ENCODE results near the gene MGAT3.
A peak's percentile ranks its signal among the peaks of the same experiment; 100 is the strongest.
"Not testable (repeated sequence)": the region's sequence is repeated elsewhere in the genome, so short reads cannot be mapped to it uniquely, and the experiment has no call there.

The MGAT3 gene

DNA sequence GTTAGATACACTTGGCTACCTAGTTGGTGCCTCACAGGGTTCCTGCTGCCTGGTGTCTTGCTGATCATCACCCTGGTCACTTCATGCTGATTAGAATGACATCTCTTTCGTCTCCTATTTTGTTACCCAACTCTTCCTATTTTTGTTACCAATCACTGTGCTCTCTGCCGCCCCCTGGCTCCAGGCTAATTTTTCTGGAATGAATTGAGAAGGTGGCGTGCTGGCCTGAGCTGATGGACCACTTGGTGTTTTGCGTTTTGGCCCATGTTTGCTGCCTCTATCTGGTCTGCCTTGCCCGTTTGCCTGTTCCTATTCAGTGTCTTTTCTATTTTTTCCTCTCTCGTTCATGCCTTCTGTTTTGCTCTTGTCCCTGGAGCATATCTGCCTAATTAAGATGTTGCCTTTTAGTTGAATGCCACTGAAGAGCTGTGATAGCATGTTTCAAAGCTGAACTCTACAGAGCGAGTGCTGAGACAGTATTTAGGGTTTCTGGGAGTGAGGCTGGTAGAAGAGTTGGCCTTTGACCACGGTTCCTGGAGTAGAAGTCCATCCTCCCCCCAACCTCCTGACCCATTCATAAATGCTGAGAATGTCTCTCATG, 57.7 kb downstream of the MGAT3 start:
- DNase-seq (ENCODE audit: low read depth) = peak; percentile 36

DNA sequence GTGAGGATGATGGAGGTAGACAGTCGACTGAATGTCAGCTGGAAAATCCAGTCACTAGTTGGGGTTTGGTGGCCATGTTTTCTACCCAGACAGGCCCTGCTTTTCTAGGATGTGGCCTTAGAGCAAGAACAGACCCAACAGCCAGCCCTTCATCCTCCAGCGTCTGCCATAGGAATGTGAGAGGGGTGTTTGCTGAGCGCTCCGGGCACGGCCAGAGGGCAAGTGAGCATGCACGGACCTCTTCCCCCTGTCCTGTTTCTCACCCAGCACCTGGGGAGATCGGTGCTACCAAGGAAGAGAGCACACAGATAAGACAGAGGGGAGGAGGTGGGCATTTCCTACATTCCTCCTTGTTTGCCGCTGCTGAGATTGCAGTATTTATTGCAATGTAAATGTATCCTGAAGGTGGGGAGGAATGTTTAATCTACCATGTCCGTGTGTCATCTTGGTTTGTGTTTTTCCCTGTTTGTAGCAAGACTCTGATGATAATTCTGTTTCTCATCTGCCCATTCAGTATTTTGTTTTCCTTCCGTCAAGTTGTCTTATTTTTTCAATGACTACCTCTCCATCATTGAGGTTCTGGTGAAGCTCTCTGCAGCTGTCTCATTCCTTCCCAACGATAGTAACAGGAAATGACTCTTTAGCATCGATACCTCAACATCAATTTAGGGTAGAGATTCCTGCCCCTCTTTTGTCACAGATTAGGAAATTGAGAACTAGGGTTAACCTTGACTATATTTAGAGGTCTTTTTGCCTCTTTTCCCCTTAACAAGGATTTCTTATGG, 58.6 kb downstream of the MGAT3 start:
- DNase-seq (ENCODE audit: low read depth) = no peak

DNA sequence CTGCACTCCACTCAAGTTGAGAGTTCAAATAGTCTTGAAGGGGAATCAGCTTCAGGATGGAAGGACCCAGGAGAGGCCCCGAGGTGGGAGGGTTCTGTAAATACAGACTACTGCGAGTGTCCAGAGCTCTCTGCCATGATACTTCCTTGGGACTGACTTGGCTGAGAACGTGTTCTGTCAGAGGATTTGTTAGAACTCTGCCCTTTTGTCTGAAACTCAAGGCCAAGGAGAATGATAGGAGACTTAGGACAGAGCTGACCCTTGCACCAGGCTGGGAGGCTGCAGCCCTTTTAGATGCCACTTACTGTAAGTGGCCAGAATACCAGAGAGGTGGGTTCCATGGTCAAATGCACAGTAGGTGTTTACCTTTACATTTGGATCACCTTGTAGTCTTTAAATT, 60.7 kb downstream of the MGAT3 start:
- no peak for DNase-seq (ENCODE audit: low read depth)

DNA sequence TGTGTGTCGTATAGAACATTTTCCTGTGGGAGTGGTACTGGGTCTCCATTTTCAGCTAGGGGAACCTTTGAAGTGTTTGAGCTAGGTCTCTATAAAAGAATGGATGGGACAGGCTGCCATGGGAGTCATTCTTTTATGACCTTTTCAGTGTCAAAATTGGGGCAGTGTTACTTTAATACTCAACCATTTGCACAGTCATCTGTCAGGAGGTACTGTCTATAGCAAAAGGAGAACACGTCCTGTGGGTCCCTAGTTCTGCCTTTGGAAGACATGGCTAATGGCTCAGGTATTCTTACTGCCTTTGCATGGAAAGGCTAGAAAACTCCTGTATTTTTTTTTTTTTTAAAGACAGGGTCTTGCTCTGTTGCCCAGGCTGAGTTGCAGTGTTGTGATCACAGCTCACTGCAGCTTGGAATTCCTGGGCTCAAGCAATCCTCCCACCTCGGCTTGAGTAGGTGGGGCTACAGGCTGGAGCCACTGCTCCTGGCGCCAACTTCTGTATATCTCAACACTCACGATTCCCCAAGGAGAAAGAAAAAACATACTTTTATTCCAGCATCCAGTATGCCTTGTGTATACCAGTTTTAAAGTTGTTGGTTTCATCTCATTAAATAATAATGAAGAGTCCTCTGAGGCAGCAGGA, 61.5 kb downstream of the MGAT3 start:
- DNase-seq (ENCODE audit: low read depth) = no peak

DNA sequence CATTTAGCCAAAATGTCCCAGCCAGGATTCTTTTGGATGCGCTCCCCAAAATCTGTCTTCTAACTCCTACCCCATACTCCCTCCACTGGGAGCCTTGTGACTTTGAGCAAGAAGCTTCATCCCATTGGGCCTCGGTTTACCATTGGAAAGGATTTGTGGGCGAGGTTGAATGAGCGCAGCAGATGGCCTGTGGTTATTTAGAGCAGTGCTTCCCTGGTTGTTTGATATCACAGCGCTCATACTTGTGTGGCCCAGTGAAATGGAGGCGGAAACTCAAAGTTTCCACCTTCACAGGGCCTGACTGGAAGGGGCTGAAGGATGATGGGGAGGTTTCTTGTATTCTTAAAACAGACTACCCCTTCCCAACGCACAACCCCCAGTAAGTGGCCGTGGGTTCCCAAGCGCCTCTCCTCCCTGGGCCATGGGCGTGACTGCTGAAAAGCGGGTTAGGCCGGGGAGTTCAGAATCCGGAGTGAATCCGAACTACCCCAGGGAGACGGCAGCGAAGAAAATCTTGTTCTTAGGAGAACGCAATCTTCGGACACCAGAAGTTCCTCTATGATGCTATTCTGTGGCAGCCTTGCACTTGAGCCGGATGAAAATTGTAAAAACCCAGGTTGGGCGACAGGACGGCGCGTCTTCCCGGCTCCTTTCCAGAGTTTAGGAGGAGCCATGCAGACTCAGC, 62.3 kb downstream of the MGAT3 start:
- DNase-seq (ENCODE audit: low read depth) = peak; percentile 20

DNA sequence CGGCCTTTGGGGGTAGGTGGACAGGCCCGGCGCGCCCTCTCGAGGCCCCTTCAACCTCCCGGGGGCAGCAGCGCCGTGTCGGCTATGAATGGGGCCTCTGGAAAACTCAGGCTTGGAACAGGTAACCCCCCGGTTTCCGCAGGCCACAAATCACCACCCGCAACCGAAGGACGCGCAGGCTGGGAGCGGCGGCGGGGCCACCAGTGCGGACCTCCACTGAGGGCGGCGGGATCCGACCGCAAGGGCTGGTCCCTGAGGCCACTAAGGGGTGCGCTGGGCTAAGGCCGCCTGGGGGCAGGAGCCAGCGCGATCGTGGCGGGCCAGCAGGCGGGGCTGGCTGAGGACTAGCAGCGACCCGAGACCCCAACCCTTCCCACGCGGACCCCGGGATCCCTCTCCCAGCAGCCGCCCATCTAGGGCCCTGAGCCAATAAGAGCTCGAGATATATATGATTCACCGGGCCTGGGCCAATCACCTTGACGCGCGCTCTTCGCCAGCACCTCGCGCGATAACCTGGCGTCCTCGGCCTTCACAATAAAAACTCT, 62.9 kb downstream of the MGAT3 start:
- DNase-seq (ENCODE audit: low read depth) = peak; percentile 95

DNA sequence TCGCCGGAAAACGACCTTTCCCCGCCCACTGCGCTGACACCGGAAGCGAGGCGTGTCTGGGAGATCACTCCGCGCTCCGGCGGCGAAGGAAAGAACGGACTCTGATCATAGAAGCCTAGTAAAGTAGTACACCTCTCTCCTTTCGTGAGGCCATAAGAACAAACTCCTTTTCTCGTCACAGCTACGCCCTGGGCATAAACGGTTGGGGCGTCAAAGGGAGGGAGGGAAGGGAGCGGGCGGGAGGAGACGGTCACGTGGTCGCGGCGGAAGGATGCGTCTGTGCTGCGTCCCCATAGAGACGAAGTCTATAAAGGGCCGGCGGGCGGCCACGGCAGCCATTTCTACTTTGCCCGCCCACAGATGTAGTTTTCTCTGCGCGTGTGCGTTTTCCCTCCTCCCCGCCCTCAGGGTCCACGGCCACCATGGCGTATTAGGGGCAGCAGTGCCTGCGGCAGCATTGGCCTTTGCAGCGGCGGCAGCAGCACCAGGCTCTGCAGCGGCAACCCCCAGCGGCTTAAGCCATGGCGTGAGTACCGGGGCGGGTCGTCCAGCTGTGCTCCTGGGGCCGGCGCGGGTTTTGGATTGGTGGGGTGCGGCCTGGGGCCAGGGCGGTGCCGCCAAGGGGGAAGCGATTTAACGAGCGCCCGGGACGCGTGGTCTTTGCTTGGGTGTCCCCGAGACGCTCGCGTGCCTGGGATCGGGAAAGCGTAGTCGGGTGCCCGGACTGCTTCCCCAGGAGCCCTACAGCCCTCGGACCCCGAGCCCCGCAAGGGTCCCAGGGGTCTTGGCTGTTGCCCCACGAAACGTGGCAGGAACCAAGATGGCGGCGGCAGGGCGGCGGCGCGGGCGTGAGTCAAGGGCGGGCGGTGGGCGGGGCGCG, 63.7 kb downstream of the MGAT3 start, which contains the start of gene ATF4:
ATF4 (plus strand) TSS at position 337 of the 880 bp plus-strand sequence. CDS start 884 bp downstream, outside the sequence.
- DNase-seq (ENCODE audit: low read depth) = peak; percentile 70

DNA sequence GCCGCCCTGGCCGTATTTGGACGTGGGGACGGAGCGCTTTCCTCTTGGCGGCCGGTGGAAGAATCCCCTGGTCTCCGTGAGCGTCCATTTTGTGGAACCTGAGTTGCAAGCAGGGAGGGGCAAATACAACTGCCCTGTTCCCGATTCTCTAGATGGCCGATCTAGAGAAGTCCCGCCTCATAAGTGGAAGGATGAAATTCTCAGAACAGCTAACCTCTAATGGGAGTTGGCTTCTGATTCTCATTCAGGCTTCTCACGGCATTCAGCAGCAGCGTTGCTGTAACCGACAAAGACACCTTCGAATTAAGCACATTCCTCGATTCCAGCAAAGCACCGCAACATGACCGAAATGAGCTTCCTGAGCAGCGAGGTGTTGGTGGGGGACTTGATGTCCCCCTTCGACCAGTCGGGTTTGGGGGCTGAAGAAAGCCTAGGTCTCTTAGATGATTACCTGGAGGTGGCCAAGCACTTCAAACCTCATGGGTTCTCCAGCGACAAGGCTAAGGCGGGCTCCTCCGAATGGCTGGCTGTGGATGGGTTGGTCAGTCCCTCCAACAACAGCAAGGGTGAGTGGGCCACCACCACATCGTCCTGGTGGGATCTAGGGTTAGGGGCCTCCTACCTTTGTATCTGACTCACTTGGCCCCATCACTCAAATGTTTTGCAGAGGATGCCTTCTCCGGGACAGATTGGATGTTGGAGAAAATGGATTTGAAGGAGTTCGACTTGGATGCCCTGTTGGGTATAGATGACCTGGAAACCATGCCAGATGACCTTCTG, 64.5 kb downstream of the MGAT3 start:
- not testable (repeated sequence) for DNase-seq (ENCODE audit: low read depth)

DNA sequence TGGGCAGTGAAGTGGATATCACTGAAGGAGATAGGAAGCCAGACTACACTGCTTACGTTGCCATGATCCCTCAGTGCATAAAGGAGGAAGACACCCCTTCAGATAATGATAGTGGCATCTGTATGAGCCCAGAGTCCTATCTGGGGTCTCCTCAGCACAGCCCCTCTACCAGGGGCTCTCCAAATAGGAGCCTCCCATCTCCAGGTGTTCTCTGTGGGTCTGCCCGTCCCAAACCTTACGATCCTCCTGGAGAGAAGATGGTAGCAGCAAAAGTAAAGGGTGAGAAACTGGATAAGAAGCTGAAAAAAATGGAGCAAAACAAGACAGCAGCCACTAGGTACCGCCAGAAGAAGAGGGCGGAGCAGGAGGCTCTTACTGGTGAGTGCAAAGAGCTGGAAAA, 65.3 kb downstream of the MGAT3 start:
- DNase-seq (ENCODE audit: low read depth) = not testable (repeated sequence)

DNA sequence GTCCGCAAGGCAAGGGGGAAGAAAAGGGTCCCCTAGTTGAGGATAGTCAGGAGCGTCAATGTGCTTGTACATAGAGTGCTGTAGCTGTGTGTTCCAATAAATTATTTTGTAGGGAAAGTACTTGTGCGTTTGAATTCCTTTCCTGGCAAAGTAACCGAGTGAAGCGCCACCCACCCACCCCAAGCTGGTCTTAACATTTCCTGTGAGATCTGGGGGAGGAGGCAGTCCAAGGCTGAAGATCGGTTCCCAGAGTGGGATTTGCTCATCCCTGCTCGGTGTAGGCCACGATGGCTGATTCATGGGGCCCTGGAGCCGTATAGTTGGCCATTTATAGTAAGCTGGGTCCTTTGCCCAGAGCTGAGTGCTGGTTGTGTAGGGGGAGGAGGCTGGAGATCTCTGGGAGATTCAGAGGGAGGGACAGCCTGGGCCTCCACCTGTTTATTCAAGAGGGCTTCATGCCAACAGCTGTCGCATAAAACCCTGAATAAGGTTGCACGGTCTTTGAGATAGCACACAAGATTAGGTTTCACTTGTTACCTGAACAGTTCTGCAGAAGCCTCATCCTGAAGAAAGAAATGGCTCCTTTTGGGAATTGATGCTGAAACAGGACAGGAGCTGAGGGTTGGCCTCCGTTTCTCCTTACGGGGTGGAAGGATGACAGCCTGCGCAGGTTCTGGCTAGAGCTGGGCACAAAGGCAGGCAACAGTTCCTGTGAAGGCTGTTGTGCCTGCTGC, 65.9 kb downstream of the MGAT3 start:
- no peak for DNase-seq (ENCODE audit: low read depth)

DNA sequence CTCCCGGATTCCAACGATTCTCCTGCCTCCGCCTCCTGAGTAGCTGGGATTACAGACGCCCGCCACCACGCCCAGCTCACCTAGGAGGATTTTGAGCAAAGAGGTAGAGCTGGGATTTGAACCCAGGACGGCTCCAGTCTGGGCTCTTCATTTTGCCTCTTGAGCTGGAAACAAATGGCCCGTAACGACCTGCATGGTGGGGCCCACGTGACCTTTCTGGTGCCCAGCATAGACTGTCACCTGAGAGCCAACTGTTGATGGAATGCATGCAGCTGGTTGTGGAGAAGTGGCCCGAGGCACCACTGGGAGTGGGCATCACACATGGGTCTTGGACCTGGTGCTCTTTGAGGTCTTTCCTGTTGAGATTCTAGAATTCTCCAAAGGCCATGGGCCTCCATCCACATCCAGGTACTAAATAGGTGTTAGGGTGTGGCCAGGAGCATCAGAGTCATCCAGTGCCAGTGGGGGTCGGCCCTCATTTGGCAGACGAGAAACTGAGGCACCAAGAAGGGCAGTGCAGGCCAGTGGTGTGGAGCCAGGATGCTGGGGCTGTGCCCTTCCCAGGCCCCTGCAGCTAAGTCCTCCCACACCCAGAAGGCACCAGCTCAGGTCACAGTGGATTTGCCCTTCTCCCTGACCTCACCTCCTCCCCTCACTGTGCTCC, 67.4 kb downstream of the MGAT3 start:
- DNase-seq (ENCODE audit: low read depth) = no peak

DNA sequence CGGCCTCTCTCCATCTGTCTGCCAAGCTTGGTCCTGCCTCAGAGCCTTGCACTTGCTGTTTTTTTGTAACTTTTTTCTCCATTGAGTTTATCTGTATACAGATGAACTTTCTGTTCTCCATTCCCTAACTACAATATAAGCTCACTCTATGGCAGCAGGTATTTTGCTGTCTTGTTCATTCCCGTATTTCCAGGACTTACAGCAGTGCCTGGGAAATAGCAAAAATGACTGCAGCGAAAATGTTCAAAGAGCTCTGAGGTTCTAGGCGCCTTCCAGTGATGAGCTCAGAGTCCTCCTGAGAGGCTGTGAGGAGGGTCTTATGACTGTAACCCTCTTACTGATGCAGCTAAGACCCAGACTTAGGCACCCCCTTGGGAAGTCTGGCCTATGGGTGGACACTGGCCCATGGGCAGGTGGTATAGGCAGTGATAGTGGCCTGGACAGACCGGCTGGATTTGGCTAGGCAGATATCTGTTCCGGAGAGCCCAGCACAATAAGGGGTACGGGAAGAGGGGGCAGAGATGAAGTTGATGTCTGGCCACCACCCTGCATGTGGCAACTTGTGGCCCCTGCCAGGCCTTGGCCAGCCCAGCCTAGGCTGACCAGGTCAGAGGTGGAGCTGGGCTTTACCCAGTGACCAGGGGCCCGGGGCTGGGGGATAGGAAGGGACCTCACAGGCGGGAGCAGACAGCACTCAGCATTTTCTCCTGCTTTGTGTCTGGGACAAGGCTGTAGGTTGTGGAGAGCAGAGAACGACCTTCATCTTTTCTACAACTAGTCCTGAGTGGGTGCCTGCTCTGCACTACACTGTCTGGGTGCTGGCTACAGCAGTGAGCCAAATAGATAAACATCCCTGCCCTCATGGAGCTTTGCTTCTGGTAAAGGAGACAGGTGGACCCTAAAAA, 68.2 kb downstream of the MGAT3 start:
- DNase-seq (ENCODE audit: low read depth) = no peak

DNA sequence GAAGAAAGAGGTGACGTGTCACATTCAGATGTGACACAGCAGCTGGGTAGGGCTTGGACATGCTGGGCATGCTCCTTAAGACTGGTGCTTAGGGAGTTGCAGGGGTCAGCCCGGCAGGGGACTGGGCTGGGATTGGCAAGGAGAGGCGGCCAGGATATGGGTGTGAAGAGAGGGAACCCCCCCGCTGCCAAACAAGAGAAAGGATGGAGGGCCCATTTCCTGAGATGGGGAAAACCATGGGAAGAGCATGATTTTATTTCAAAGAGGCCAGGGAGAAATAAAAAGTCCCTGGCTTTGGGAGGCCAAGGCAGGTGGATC, 68.8 kb downstream of the MGAT3 start:
- DNase-seq (ENCODE audit: low read depth) = no peak

DNA sequence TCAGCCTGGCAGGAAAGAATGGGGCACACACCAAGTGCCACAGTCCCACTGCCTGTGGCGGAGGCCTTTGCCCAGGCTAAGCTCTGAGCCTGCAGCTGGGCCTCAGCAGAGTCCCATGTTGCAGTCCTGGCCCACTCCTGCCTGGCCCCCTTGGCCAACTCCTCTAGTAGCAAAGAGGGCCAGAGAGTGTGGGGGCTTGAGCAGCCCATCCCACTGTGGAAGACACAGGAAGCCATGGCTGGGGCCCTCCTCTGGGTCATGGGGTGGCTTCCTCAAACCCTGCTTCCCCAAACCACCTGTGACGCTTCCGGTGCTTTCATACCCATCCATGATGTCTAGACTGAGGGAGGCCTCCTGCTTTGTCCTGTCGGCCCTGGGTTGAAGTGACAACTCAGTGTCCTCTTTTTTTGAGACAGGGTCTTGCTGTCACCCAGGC, 69.9 kb downstream of the MGAT3 start:
- DNase-seq (ENCODE audit: low read depth) = no peak

DNA sequence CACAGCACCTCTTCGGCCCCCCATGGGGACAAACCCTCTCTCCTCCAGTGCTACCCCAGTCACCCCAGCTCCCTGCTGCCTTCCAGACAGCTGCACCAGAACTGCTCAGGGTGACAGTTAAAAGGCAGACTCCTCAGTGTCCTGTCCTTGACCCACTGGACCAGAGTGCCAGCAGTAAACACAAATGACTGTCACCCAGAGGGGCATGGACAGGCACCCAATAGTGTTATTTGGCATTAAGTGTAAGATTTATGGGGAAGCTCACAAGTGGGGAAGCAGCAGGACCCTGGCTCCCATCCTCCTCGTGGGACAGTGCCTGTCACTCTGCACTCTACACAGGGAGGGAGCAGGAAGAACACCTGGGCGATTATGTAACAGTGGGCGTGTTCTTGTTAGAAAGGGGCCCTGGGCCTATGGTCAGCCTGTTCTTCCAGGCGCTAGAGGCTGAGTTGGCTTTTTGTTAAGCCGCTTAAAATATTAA, 70.7 kb downstream of the MGAT3 start:
- no peak for DNase-seq (ENCODE audit: low read depth)

DNA sequence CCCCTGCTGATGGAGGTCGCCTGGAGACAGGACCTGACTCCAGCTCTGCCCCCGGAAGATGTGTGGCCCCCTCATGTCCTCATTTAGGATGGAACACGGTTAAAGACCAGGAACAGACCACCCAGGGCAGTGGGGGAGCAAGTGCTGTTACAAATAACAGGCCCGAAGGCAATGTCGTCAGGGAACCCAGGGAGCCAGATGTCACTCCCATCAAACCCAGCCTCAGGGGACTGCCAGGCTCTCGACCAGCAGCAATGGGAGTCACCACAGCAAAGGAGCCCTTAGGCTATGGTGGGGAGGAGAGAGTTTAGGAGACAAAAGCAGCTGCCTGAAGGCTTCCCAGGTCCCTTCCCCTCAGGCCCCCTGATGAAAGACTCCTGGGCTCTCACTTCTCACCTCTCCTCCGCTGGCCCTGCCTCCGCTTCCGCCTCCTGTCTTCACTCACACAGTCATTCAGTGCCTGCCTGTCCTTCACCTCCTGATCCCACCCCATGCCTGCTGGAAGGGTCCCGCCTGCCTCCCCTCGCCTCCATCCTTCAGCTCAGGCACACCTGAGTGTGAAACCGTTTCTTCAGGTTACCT, 71.4 kb downstream of the MGAT3 start:
- DNase-seq (ENCODE audit: low read depth) = no peak

DNA sequence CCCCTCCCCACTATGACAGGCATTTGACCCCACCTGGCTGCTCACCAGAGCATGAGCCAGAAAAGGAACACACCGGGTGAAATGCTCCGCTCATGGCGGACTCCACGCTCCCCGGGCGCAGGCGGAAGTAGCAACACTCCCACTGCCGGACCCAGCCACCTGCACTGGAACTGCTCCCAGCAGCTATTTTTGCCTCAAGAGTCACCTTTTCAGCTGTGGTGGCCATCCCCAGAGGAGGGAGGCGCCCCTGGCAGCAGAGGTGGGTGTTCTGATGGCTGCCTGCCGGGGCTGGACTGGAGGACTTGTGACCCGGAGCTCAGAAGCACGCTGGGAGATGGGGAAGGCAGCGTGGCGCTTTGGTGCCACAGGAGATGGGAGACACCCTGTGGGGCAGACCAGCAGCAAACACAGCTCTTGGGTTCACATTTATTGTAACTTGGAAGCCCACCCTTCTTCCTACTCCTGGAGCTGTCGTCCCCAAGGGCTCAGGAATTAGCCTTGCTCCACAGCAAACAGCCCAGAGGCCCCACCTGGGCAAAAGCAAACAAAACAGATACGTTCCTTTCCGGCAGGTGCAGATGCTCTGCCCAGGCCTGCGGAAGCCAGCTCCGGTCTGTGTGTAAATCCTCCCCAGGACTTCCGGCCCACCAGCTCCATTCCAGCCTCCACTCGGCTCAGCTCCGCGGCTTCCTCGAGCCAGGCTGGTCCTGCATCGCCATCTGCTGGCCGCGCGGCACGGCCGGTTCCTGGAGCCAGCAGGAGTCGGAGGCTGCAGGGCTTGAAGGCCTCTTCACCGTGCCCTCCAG, 72.1 kb downstream of the MGAT3 start:
- DNase-seq (ENCODE audit: low read depth) = peak; percentile 84

All from activated T-cell treated with anti-CD3 and anti-CD28 coated beads for 24 hours (primary cell).